GM18909 (cell line): ENCODE data around the gene BTBD9.
"Not testable (repeated sequence)": the region's sequence is repeated elsewhere in the genome, so short reads cannot be mapped to it uniquely, and the experiment has no call there.

Experiments
- ATAC-seq: cut with Tn5 transposase; IDR thresholded peaks from one replicate; pipeline ENCODE4 v1.9.1; 2021; ENCODE audit warnings: mild to moderate bottlenecking; ENCODE audit not compliant: unreplicated experiment, poor library complexity

The BTBD9 gene

GRCh38 chr6:38143191-38144150 is 496.3 kb downstream of the BTBD9 start:
- ATAC-seq, result no peak

- no peak for ATAC-seq
Measured at GRCh38 chr6:38142178-38142902, 497.4 kb downstream of the BTBD9 start.

DNA sequence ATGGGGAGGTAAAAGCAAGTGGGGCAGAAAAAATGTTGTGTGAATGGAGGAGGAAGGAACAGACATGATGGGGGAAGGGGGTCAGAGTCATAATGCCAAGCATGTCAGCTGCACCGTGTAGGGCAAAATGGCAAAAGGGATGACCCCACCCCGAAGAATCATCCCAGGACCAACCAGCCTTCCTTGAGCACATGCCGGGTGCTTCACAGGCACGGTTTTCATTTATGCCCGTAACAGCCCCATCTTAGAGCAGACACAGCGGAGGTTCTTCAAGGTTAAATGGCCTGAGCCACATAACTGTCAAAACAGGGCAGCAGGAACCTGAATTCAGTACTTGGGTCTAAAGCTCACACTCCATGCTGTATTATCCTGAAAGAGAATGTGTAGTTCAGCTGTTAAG is 498.0 kb downstream of the BTBD9 start:
- ATAC-seq, result no peak

DNA sequence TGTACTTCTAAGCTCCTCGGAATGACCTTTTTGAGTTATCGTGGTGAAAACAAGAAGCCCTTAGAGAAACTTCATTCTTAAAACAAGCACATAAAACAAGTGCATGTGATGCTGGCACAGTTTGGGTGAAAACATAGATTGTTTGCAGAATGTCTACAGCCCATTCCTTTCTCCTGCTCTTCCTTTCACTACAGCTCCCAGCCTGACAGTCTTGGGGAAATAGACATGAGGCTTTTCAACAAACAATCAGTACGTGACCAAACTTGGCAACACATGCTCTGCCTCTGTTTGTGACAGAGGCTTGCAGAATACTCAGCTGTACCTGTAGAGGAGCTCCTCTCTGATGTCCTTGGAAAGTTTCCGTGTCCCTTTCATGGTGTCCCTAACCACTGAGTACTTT is 498.6 kb downstream of the BTBD9 start:
- no peak for ATAC-seq

DNA sequence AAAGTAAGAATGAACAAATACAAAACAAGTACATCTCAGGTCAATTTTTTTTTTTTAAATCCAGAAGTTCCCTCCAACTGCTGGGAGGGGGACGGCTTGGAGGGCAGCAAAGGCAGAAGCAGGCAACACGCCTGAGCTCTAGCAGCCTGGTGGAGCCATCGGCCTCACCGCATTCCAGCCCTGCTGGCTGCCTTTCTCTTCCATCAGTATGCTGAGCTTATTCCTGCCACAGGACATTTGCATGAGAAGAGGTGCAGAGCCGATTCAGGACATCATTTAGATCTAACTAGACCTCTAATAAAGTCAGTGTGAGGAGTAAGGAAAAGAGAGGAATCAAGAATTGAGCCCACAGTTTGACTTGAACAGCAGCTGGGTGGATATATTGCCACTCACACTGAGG is 501.4 kb downstream of the BTBD9 start:
- ATAC-seq, result no peak

DNA sequence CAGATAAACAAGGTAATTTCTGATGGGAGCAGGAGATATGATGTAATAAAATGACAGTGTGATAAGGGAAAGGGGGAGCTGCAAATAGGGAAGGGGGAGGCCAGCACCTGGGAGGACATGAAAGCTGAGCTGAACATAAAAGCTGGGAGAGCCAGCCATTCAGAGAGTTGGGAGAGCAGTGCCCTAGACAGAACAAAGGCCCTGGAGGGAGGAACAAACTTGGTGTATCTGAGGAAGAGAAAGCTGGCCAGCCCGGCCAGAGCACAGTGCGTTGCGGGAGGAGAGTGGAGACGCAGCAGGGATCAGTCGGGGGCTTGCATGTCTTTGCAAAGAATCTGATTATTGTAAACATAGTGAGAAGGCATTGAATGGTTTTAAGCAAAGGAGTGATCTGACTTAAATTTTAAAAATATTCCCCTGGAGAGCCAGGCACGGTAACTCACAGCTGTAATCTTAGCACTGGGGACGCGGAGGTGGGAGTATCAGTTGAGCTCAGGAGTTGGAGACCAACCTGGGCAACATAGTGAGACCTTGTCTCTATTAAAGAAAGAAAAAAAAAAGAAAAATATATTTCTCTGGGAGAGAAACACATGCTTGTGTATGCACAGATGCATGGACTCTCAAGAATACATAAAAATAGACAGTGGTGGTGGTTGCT is 502.0 kb downstream of the BTBD9 start:
- ATAC-seq, result no peak

DNA sequence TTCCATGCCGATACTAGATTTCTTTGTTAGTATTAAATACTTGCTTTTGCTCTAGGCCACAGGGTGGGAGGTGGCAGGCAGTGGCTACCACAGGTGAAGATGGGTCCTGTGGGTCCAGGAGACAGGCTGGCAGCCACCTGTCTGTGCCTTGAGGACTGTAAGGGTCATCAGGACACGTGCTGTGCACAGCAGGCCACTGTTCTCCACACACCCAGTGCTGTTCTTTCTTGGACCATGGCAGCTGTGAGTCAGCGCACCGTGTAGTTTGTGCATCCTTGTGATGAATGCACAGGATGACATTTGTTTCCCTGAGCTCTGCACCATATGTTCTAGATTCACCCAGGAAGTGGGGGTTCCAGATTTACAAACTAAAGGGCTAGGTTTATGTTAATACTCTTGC is 503.2 kb downstream of the BTBD9 start:
- no peak for ATAC-seq

GRCh38 chr6:38134704-38135088 is 505.0 kb downstream of the BTBD9 start:
- no peak for ATAC-seq

DNA sequence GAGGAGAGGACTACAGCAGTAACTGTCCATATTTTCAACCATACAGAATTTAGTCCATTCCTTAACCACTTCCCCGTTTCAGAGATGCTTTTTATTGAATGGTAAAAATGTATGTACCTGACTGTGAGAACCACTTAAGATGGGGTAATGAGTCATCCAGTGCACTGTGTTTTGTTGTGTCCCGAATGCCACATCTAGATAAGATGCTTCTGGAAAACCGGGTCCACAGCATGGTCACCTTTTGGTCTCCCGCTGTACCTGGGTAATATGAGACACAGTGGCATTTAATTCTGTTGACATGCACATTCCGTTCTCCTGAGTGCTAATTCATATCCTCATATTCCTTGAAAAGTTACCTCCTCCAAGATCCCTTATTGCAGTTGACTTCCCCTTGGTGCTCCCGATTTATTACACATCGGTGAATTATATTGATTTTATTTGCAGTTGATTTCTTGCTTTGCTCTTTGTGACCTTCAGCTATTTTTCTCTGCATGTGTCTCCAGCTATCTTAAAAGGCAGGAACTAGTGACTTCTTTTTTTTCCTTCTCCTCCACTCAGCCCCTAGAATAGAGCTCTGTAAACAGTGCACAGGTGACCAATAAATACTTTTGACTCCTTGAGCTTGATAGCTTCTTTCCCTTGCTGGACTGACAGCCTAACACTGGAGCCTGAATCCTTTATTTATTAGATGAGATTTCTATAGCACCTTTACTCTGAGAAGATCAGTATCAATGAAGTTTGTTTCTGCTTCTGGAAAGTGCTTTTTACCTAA is 505.6 kb downstream of the BTBD9 start:
- no peak for ATAC-seq

DNA sequence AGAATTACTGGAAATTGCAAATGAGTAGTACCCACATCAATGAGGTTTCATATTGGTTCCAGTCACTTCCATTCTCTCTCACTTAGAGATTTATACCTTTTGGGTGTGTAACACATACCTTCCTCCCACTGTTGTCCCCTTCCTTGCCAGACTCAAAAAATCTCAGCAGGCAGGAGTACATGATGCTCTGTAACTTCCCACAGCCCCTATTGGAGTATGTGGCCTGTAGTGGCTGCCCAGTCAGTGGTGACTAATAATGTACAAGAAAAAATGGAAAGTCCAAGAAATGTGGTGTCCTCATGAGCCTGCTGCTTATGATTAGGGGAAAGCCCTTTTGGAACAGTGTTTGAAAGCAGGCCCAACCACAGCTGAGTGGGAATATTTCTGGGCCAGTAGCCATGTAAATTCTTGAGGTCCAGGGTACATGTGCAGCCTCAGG is 508.2 kb downstream of the BTBD9 start:
- no peak for ATAC-seq

- ATAC-seq, result no peak
Measured at GRCh38 chr6:38127284-38127683, 512.4 kb downstream of the BTBD9 start.

GRCh38 chr6:38124224-38124926 is 515.4 kb downstream of the BTBD9 start:
- not testable (repeated sequence) for ATAC-seq

GRCh38 chr6:38119516-38119915 is 520.2 kb downstream of the BTBD9 start:
- ATAC-seq, result no peak

DNA sequence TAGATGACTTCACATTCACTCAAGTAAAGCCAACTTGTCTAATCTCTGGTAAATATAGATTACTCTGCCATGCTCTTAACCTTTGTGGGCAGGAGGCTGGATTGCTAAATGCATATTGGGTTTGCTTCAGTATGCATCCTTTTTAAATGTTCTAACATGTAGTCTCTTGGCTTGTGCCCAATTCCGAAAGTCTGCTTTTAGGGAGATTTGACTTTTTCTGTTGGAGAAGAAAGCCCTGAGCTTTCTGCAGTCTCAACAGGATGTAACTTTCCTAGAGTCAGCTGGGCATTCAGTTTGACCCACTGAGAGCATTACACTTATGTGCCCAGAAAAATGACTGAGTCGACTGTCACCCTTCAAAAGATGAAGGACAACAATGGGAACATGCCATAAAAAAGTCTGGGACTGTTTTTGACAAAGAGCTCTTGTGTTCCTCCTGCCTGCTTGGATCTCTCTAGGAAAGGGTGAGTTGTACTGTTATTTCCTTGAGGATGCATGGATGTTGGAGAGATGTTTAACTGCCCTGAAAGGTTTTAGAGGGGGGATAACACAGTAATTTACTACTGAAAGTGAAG is 520.9 kb downstream of the BTBD9 start:
- ATAC-seq, result no peak
